ENCODE data around the gene GLYR1. TPM values are rescaled to one million over a fixed set of nuclear protein-coding genes. Genes with fewer than 3 reads are reported as not detected.
A peak's percentile ranks its signal among the peaks of the same experiment; 100 is the strongest.

The GLYR1 gene
- total and polyA plus RNA-seq, 7 donors: 28.6 to 74.1 (median 60.3) TPM

DNA sequence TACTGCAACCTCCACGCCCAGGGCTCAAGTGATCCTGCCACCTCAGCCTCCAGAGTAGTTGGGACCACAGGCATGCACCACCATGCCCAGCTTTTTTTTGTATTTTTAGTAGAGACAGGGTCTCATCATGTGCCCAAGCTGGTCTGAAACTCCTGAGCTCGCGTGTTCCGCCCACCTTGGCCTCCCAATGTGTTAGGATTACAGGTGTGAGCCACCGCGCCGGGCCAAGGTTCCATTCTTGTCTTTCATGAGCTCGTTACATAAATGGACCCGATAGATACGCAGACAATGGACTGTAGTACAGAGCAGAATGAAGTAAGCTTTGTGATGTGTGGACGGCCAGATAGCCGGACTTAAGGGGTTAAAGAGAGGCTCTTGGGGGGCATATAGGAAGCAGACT lies 19.5 kb upstream of the GLYR1 start:
- Histone ChIP-seq H3K36me3 (ENCODE audit: insufficient read depth in 1 of 2, low read depth in 1 of 2) (peaks cover 0 to 38% of the 10 kb centered on the region in 2 donors), H3K27ac (no peak overlapping the region), H3K9me3 (no peaks in the 10 kb centered on the region), H3K4me3 (no peak overlapping the region), H3K27me3 (ENCODE audit: insufficient read depth in 3 of 3, low read length in 2 of 3) (no peaks in the 10 kb centered on the region), H3K4me1 (peaks cover 34% of the 10 kb centered on the region)
- 94 to 98% (median 97%) methylated on average over 12 of the region's 12 CpGs for WGBS, 3 donors
- DNase-seq (no peak), ATAC-seq (no peak)
- intact Hi-C loops (cut with DNase I): no loop called here
- TF ChIP-seq CTCF (IDR thresholded peaks at IDR 0.05): no peak

GRCh38 chr16:4865231-4865860 lies 18.3 kb upstream of the GLYR1 start:
- Histone ChIP-seq H3K36me3 (ENCODE audit: insufficient read depth in 1 of 2, low read depth in 1 of 2) (peaks cover 6 to 38% of the 10 kb centered on the region in 2 donors), H3K4me3 (no peak overlapping the region), H3K9me3 (no peaks in the 10 kb centered on the region), H3K27me3 (ENCODE audit: insufficient read depth in 3 of 3, low read length in 2 of 3) (no peaks in the 10 kb centered on the region), H3K4me1 (peaks cover 29% of the 10 kb centered on the region), H3K27ac (no peak overlapping the region)
- intact Hi-C loops (cut with DNase I): no loop called here
- 91 to 95% (median 93%) methylated on average over 13 of the region's 13 CpGs for WGBS, 3 donors
- DNase-seq (no peak), ATAC-seq (no peak)
- TF ChIP-seq CTCF (IDR thresholded peaks at IDR 0.05): no peak

DNA sequence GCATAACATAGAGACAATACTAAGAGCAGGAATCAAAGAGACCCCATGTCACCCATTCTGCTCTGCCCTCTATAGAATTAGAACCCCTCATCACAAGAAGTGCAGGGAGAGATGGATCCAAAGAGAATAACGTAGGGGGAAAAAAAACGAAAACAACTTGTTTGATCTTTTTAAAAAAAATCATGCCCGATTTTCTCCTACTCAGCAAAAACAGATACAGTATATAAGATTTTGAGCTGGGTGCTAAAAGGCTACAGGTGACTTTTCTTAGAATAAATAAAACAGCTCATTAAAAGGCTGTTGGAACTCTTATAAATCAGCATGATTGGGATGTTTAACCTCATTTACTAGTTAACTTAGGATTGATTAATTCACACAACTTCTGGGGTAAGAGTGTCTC lies 17.6 kb upstream of the GLYR1 start:
- WGBS, 3 donors: 87 to 92% (median 91%) methylated on average over 3 of the region's 3 CpGs
- H3K4me1 ChIP-seq: peaks cover 25% of the 10 kb centered on the region
- DNase-seq (no peak), ATAC-seq (no peak)
- H3K36me3 ChIP-seq (ENCODE audit: insufficient read depth in 1 of 2, low read depth in 1 of 2): peaks cover 6 to 38% of the 10 kb centered on the region in 2 donors
- H3K27ac ChIP-seq: no peak overlapping the region
- H3K9me3 ChIP-seq: no peaks in the 10 kb centered on the region
- TF ChIP-seq CTCF (IDR thresholded peaks at IDR 0.05): no peak
- H3K4me3 ChIP-seq: no peak overlapping the region
- H3K27me3 ChIP-seq (ENCODE audit: insufficient read depth in 3 of 3, low read length in 2 of 3): no peaks in the 10 kb centered on the region
- intact Hi-C loops (cut with DNase I): no loop called here

GRCh38 chr16:4862639-4863038 lies 15.6 kb upstream of the GLYR1 start:
- ATAC-seq (peak; percentile 85 to 91 (median 88)), DNase-seq (no peak)
- Histone ChIP-seq H3K27ac (peak overlapping the region; percentile 67), H3K9me3 (no peaks in the 10 kb centered on the region), H3K4me1 (peaks cover 25% of the 10 kb centered on the region), H3K36me3 (ENCODE audit: insufficient read depth in 1 of 2, low read depth in 1 of 2) (peaks cover 17 to 49% of the 10 kb centered on the region in 2 donors), H3K27me3 (ENCODE audit: insufficient read depth in 3 of 3, low read length in 2 of 3) (no peaks in the 10 kb centered on the region), H3K4me3 (no peak overlapping the region)
- TF ChIP-seq CTCF (IDR thresholded peaks at IDR 0.05): no peak
- intact Hi-C loops (cut with DNase I): no loop called here
- WGBS, 3 donors: 35 to 52% (median 47%) methylated on average over 5 of the region's 5 CpGs

Measured in psoas muscle (tissue), 8 donors.